Lower lobe of right lung (tissue), 2 donors: ENCODE results near the gene GPR183. TPM values are rescaled to one million over a fixed set of nuclear protein-coding genes. Genes with fewer than 3 reads are reported as not detected.

Source experiments
- ATAC-seq, 2 donors: fragments of 200-7000 bp; cut with Tn5 transposase; one replicate each; pipeline ENCODE4 v1.9.1; 2020 to 2022; ENCODE audit warnings: mild to moderate bottlenecking in 2 of 2, moderate library complexity in 2 of 2
- DNase-seq: peaks from one replicate; pipeline ENCODE4 v3.0.0-alpha.2; 2020
- H3K27ac ChIP-seq: fragments of 200-600 bp; one replicate; pipeline ENCODE4 v1.8.0; 2022
- H3K27me3 ChIP-seq: fragments of 200-600 bp; one replicate; pipeline ENCODE4 v1.8.0; 2022; ENCODE audit warnings: low read depth
- H3K36me3 ChIP-seq: fragments of 200-600 bp; one replicate; pipeline ENCODE4 v1.8.0; 2022; ENCODE audit warnings: mild to moderate bottlenecking
- H3K4me1 ChIP-seq: fragments of 200-600 bp; one replicate; pipeline ENCODE4 v1.8.0; 2022
- H3K4me3 ChIP-seq: fragments of 200-600 bp; one replicate; pipeline ENCODE4 v1.8.0; 2022; ENCODE audit warnings: mild to moderate bottlenecking
- H3K9me3 ChIP-seq: fragments of 200-600 bp; one replicate; pipeline ENCODE4 v1.8.0; 2022
- CTCF ChIP-seq: fragments of 200-600 bp; IDR thresholded peaks from one replicate; pipeline ENCODE4 v1.8.0; 2022; ENCODE audit warnings: antibody characterized with exemption, mild to moderate bottlenecking
- intact Hi-C: fragments of 100-400 bp; cut with DNase I; formaldehyde crosslinking; loops from one replicate; pipeline ENCODE4 v1.11.0; 2022
- total RNA-seq: library from RNA; stranded (reverse); fragmentation: NEBNext Ultra II Directional; extraction: Animal tissue kit (Norgen Biotek cat#: 25700); gene quantifications from one replicate; pipeline ENCODE4 v1.2.1, GENCODE V29; 2021
- donor health status: DM: no; HTN: yes; CAD: no; lungs with severe emphysema.

GPR183 gene
- total RNA-seq, 1 donor from 2014 or later = 9.0 TPM

DNA sequence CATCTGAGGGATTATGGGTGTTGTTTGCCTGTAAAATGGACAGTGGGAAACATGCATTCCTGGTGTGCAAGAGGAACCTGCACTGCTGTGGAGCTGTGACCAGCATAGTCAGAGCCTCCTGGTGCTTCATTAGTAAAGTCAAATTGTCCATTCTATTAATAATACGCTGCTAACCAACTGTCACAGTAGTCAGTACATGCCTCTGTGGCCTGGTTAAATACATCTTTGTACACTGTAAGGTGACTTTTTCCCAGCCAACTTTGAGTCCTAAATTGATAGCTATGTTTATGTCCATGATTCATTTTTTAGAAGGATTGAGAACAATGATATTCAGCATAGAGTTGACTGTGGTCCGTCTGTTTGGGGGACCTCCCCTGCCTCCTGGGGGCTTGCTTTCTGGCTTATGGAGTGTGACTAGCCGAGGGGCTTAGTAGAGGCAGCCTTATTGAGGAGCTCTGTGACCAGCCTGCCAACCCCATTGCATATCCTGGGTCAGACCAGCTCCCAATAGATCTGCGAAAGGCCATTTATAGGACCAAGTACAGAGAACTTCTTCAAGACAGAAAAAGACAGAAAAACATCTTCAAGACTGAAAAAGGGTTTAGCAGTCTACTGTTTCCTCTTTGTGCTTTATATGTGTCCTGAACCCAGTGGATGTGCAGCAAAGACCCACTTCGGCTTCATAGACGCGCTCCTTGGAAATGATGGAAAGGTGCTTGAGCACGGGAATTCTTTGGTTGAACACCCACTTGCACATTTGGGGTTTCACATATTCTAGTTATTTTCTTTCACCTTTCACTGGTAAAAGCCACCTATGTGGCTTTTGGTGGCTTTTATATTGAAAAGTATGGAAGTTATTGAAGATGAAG is 4.3 kb downstream of the GPR183 start:
- Histone ChIP-seq H3K4me1 (peaks cover 8% of the 10 kb centered on the region), H3K27me3 (no peaks in the 10 kb centered on the region), H3K9me3 (no peaks in the 10 kb centered on the region), H3K36me3 (no peaks in the 10 kb centered on the region), H3K4me3 (no peak overlapping the region), H3K27ac (no peak overlapping the region)
- TF ChIP-seq CTCF = no peak
- ATAC-seq (no peak), DNase-seq (no peak)
- intact Hi-C loops = no loop called here

DNA sequence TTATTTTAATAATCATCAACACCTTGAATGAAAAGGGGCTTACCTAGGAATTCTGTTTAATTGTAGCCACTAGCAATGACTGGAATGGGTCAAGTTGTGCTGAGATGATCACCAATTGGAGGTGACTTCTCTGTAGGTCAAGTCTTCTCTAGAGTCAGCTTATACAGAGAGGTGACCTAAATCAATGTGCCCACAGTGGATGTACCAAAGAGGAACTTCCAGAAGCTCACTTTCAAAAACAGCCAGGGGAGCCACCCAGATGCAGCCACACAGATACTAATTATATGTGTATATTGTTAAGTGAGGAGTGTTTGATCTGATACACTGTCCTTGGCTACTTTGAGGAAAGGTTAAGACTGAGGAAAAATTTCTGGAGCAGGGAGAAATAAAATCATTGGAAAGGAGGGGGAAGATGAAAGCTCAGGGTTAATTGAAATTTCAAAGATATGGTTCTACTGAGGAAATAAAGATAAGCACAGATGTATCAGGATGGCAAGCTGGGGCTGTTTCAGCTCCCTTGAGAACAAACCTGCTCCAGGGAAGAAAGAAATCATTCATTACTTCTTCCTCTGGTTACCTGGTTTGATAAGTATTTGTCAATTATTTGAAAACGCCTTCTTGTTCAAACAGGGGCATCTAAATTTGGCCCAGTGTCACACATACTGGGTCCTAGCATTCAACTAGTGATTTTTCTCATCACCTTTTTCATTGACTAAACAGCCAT is 5.1 kb downstream of the GPR183 start:
- ATAC-seq (no peak), DNase-seq (no peak)
- Histone ChIP-seq H3K9me3 (no peaks in the 10 kb centered on the region), H3K4me3 (no peak overlapping the region), H3K27me3 (no peaks in the 10 kb centered on the region), H3K4me1 (peaks cover 3% of the 10 kb centered on the region), H3K27ac (no peak overlapping the region), H3K36me3 (no peaks in the 10 kb centered on the region)
- TF ChIP-seq CTCF = no peak
- intact Hi-C loops = no loop called here

- Histone ChIP-seq H3K4me1 (peaks cover 4% of the 10 kb centered on the region), H3K4me3 (no peak overlapping the region), H3K27ac (no peak overlapping the region), H3K9me3 (no peaks in the 10 kb centered on the region), H3K27me3 (no peaks in the 10 kb centered on the region), H3K36me3 (no peaks in the 10 kb centered on the region)
- intact Hi-C loops = no loop called here
- ATAC-seq (no peak), DNase-seq (no peak)
- no peak for TF ChIP-seq CTCF
These were observed 6.0 kb downstream of the GPR183 start for GRCh38 chr13:99301056-99301838.

- H3K4me1 ChIP-seq = peaks cover 15% of the 10 kb centered on the region
- TF ChIP-seq CTCF = no peak
- no peaks in the 10 kb centered on the region for H3K36me3 ChIP-seq
- H3K27me3 ChIP-seq = no peaks in the 10 kb centered on the region
- H3K9me3 ChIP-seq = no peaks in the 10 kb centered on the region
- H3K27ac ChIP-seq = no peak overlapping the region
- no peak overlapping the region for H3K4me3 ChIP-seq
- no peak for DNase-seq
- ATAC-seq = no peak
- intact Hi-C loops = no loop called here
These were observed 7.3 kb downstream of the GPR183 start for GRCh38 chr13:99299920-99300341.

DNA sequence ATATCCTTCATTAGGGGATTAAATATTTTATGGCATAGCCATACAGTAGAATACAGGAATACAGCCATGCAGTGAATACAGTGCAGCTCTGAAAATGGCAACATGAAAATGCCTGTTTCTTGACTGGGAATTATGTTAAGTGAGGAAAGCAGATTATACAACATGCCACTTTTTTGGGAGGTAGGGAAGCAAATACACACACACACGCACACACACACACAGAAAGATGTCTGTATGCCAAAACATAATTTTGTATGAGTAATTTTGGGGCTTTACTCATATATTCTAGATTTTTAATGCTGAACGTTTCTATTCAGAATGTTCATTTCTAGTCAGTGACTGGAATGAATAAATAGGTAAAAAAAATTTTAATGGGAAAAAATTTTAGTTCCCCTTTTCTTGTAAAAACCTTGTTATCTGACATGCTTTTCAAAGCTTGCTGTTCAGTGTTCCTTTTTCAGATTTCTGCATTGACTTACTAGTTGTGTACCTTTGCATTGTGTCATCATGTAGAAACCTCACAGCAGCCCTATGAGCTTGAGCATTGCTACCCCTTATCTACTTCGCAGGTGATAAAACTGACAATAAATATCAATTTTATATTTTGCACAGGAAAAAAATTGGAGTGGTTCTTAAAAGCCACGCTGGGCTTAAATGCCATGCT is 7.8 kb downstream of the GPR183 start:
- ATAC-seq = no peak
- H3K36me3 ChIP-seq = no peaks in the 10 kb centered on the region
- peaks cover 15% of the 10 kb centered on the region for H3K4me1 ChIP-seq
- DNase-seq = no peak
- no peak overlapping the region for H3K4me3 ChIP-seq
- no peaks in the 10 kb centered on the region for H3K27me3 ChIP-seq
- no peak for TF ChIP-seq CTCF
- no peak overlapping the region for H3K27ac ChIP-seq
- intact Hi-C loops = no loop called here
- no peaks in the 10 kb centered on the region for H3K9me3 ChIP-seq
